HFFc6 (cell line): ENCODE results near the gene IL2RG. TPM values are rescaled to one million over a fixed set of nuclear protein-coding genes. Genes with fewer than 3 reads are reported as not detected.
A peak's percentile ranks its signal among the peaks of the same experiment; 100 is the strongest.

ENCODE experiments used
- DNase-seq: peaks from one replicate; pipeline ENCODE4 v3.0.0-alpha.2; 2018
- H3K27ac Mint-ChIP-seq: 2 replicates; pipeline ENCODE4 v1.8.0; 2020; ENCODE audit warnings: mild to moderate bottlenecking, mixed read lengths
- H3K27me3 Mint-ChIP-seq: 2 replicates; pipeline ENCODE4 v1.8.0; 2021; ENCODE audit warnings: mild to moderate bottlenecking, moderate library complexity, mixed read lengths; ENCODE audit not compliant: insufficient read depth
- H3K36me3 Mint-ChIP-seq: 2 replicates; pipeline ENCODE4 v1.8.0; 2021; ENCODE audit warnings: low read depth, mixed read lengths
- H3K4me1 Mint-ChIP-seq: 2 replicates; pipeline ENCODE4 v1.8.0; 2020; ENCODE audit warnings: low read depth, mixed read lengths
- H3K4me3 Mint-ChIP-seq: 2 replicates; pipeline ENCODE4 v1.8.0; 2020; ENCODE audit warnings: mild to moderate bottlenecking, moderate library complexity, mixed read lengths
- H3K9me3 Mint-ChIP-seq: 2 replicates; pipeline ENCODE4 v1.8.0; 2020; ENCODE audit warnings: mild to moderate bottlenecking, mixed read lengths
- CTCF ChIP-seq: fragments of 200-600 bp; sonication (generic); IDR thresholded peaks from 2 replicates; pipeline ENCODE4 v1.5.0; 2021; ENCODE audit warnings: antibody characterized with exemption, mild to moderate bottlenecking
- total RNA-seq, 6 experiments: library from RNA; stranded (reverse); fragmentation: NEBNext Ultra II Directional; extraction: Animal tissue kit (Norgen Biotek cat#: 25700); gene quantifications; 2 replicates in 1 of 6; 3 replicates in 5 of 6; pipeline ENCODE4 v1.2.3, GENCODE V29; 2021

IL2RG gene
- total RNA-seq, 6 experiments from 2014 or later: 0.37 to 0.43 TPM; not detected in 4

DNA sequence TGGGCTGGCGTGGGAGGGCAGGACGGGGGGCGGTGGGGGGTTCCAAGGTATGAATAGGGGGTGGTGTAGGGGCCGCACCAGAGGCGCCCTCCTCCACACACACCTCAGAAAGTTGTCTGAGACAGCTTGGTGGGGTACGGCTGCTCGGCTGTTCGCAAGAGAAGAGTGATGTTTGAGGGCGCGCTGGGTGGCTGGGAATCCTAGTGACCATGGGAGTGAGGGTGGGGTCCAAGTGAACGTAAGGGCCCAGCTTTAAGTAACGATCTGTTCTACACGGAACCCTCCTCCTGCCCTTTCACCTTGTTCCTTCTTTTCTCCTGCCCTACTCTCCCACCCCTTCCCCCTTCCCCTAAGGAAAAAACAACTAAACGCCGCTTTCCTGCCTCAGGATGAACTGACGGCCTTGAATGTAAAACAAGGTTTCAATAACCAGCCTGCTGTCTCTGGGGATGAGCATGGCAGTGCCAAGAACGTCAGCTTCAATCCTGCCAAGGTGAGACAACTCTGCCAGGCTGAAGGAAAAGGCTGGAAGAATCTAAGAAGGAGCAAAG, 7.7 kb upstream of the IL2RG start:
- no peak for TF ChIP-seq CTCF
- H3K9me3 Mint-ChIP-seq: no peaks in the 10 kb centered on the region
- no peak for DNase-seq
- no peaks in the 10 kb centered on the region for H3K4me1 Mint-ChIP-seq
- H3K4me3 Mint-ChIP-seq: peak overlapping the region; percentile 89
- H3K27ac Mint-ChIP-seq: peak overlapping the region; percentile 59
- H3K36me3 Mint-ChIP-seq: peaks cover 5% of the 10 kb centered on the region; the same call in 1 of the 2 replicates
- no peaks in the 10 kb centered on the region; the same call in 1 of the 2 replicates for H3K27me3 Mint-ChIP-seq

- Mint-ChIP-seq H3K9me3 (no peaks in the 10 kb centered on the region), H3K4me1 (no peaks in the 10 kb centered on the region), H3K27ac (peak within 1 kb of the TSS; percentile 65), H3K4me3 (peak within 1 kb of the TSS; percentile 89), H3K27me3 (no peaks in the 10 kb centered on the region; the same call in 1 of the 2 replicates), H3K36me3 (peaks cover 5% of the 10 kb centered on the region; the same call in 1 of the 2 replicates)
- peak; percentile 77 for DNase-seq
- no peak for TF ChIP-seq CTCF
These were observed 6.9 kb upstream of the IL2RG start, which contains the start of gene MED12 for GRCh38 chrX:71118032-71118984. MED12 (plus strand) TSS chrX:71118596; CDS start chrX:71118755, 159 bp downstream.

GRCh38 chrX:71117358-71117757, 6.0 kb upstream of the IL2RG start:
- TF ChIP-seq CTCF: no peak
- no peaks in the 10 kb centered on the region; the same call in 1 of the 2 replicates for H3K27me3 Mint-ChIP-seq
- no peak overlapping the region for H3K27ac Mint-ChIP-seq
- H3K9me3 Mint-ChIP-seq: no peaks in the 10 kb centered on the region
- DNase-seq: no peak
- no peak overlapping the region for H3K4me3 Mint-ChIP-seq
- H3K36me3 Mint-ChIP-seq: peaks cover 5% of the 10 kb centered on the region; the same call in 1 of the 2 replicates
- no peaks in the 10 kb centered on the region; the same call in 1 of the 2 replicates for H3K4me1 Mint-ChIP-seq

DNA sequence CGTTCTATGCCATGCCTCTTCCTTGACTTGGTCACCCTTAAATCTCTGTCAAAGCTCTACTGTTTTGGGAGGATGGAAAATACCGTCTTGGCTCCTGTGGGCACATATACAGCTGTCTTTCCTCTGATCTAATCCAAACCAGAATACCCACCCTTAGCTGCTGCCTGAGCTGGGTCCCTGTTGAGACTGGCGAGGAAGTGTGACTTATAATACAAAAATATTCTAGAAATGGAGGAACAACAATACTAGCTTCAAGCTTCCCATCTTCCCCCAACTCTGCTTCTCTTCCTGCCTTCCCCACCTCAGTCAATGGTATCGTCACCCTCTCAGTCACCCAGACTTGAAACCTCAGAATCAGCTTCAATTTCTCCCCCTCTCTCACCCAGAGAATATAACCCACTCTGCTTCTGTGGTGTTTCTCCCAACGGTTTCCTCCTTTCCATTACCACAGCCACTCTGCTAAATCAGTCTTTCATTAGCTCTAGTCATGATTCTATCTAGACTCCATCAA, 599 bp upstream of the IL2RG start:
- Mint-ChIP-seq H3K4me3 (no peak overlapping the region; the same call in 1 of the 2 replicates), H3K9me3 (no peaks in the 10 kb centered on the region), H3K36me3 (no peaks in the 10 kb centered on the region), H3K27ac (no peak overlapping the region), H3K4me1 (no peaks in the 10 kb centered on the region; the same call in 1 of the 2 replicates), H3K27me3 (peaks cover 16% of the 10 kb centered on the region)
- no peak for DNase-seq
- TF ChIP-seq CTCF: no peak

- DNase-seq: no peak
- Mint-ChIP-seq H3K36me3 (no peaks in the 10 kb centered on the region), H3K27ac (no peak overlapping the region), H3K4me1 (peaks cover 4% of the 10 kb centered on the region), H3K9me3 (no peaks in the 10 kb centered on the region), H3K4me3 (no peak overlapping the region), H3K27me3 (peaks cover 16% of the 10 kb centered on the region)
- TF ChIP-seq CTCF: no peak
These were observed 2.3 kb downstream of the IL2RG start for GRCh38 chrX:71109051-71109450.
